Liver (tissue), 9 donors: ENCODE data around the gene DCLRE1A. TPM values are rescaled to one million over a fixed set of nuclear protein-coding genes. Genes with fewer than 3 reads are reported as not detected.

Experiments
- DNase-seq: peaks from one replicate; pipeline ENCODE4 v3.0.0-alpha.2; 2017; ENCODE audit warnings: low spot score
- H3K27ac ChIP-seq, 2 donors: one replicate each; pipeline ENCODE4 v1.7.0; 2013; ENCODE audit warnings: inconsistent platforms in 2 of 2, low read length in 2 of 2, control low read depth in 1 of 2, low read depth in 1 of 2, mild to moderate bottlenecking in 1 of 2
- H3K27me3 ChIP-seq, 4 donors: one replicate each; pipeline versions ENCODE4 v1.6.1 to v1.7.0; 2013; ENCODE audit warnings: low read length in 3 of 4, inconsistent platforms in 1 of 4, mild to moderate bottlenecking in 1 of 4, moderate library complexity in 1 of 4; ENCODE audit not compliant: control insufficient read depth in 4 of 4, insufficient read depth in 4 of 4
- H3K36me3 ChIP-seq, 4 donors: one replicate each; pipeline versions ENCODE4 v1.6.1 to v1.7.0; 2013; ENCODE audit warnings: low read length in 3 of 4, mild to moderate bottlenecking in 3 of 4, low read depth in 1 of 4, moderate library complexity in 1 of 4; ENCODE audit not compliant: control insufficient read depth in 4 of 4, insufficient read depth in 3 of 4
- H3K4me1 ChIP-seq, 4 donors: one replicate each; pipeline versions ENCODE4 v1.6.1 to v1.7.0; 2013; ENCODE audit warnings: low read length in 3 of 4, mild to moderate bottlenecking in 3 of 4, moderate library complexity in 1 of 4; ENCODE audit not compliant: control insufficient read depth in 4 of 4, insufficient read depth in 4 of 4
- H3K4me3 ChIP-seq, 3 donors: one replicate each; pipeline versions ENCODE4 v1.6.1 to v1.7.0; 2013; ENCODE audit warnings: low read length in 3 of 3, control low read depth in 1 of 3, low read depth in 1 of 3, mild to moderate bottlenecking in 1 of 3
- H3K9ac ChIP-seq, 2 donors: one replicate each; pipeline ENCODE4 v1.7.0; 2013; ENCODE audit warnings: low read length in 2 of 2, mild to moderate bottlenecking in 2 of 2, moderate library complexity in 2 of 2, control low read depth in 1 of 2, low read depth in 1 of 2
- H3K9me3 ChIP-seq, 4 donors: one replicate each; pipeline versions ENCODE4 v1.6.1 to v1.7.0; 2013; ENCODE audit warnings: low read length in 3 of 4; ENCODE audit not compliant: control insufficient read depth in 4 of 4
- EGR1 ChIP-seq, 2 donors: IDR thresholded peaks; 2 replicates each; pipeline ENCODE4 v1.6.1; 2016 to 2018; ENCODE audit warnings: antibody characterized with exemption in 2 of 2, low read depth in 2 of 2
- FOXA2 ChIP-seq: IDR thresholded peaks from 2 replicates; pipeline ENCODE4 v1.6.1; 2016; ENCODE audit warnings: antibody characterized with exemption
- GABPA ChIP-seq, 2 donors: IDR thresholded peaks in 1 of 2; conservative IDR thresholded peaks in 1 of 2; 2 replicates each; pipeline ENCODE4 v1.6.1; 2016; ENCODE audit warnings: antibody characterized with exemption in 2 of 2, mild to moderate bottlenecking in 1 of 2, moderate library complexity in 1 of 2
- HNF4A ChIP-seq, 2 donors: conservative IDR thresholded peaks; 2 replicates each; pipeline ENCODE4 v1.6.1; 2016; ENCODE audit warnings: antibody characterized with exemption in 2 of 2, mild to moderate bottlenecking in 2 of 2
- HNF4G ChIP-seq: IDR thresholded peaks from 2 replicates; pipeline ENCODE4 v1.6.1; 2016; ENCODE audit warnings: antibody characterized with exemption
- JUND ChIP-seq, 2 donors: IDR thresholded peaks; 2 replicates each; pipeline ENCODE4 v1.6.1; 2016; ENCODE audit warnings: antibody characterized with exemption in 2 of 2
- NR2F2 ChIP-seq: IDR thresholded peaks from 2 replicates; pipeline ENCODE4 v1.6.1; 2016; ENCODE audit warnings: antibody characterized with exemption
- RXRA ChIP-seq, 2 donors: IDR thresholded peaks; 2 replicates each; pipeline ENCODE4 v1.6.1; 2017 to 2018; ENCODE audit warnings: antibody characterized with exemption in 2 of 2, mild to moderate bottlenecking in 1 of 2
- SP1 ChIP-seq: IDR thresholded peaks from 2 replicates; pipeline ENCODE4 v1.6.1; 2018; ENCODE audit warnings: antibody characterized with exemption, mild to moderate bottlenecking
- TAF1 ChIP-seq: conservative IDR thresholded peaks from 2 replicates; pipeline ENCODE4 v1.6.1; 2016; ENCODE audit warnings: antibody characterized with exemption, mild to moderate bottlenecking
- YY1 ChIP-seq: IDR thresholded peaks from 2 replicates; pipeline ENCODE4 v1.6.1; 2016; ENCODE audit warnings: antibody characterized with exemption, mild to moderate bottlenecking
- WGBS: extraction: QIAGEN DNeasy Blood & Tissue Kit; methylation state at CpG from one replicate; pipeline ENCODE4 v1.1.7; 2013; 5-methylcytosine and 5-hydroxymethylcytosine counted together
- polyA plus RNA-seq, 2 donors: library from polyadenylated mRNA; stranded (reverse) in 1 of 2; unstranded in 1 of 2; fragments of 200-250 nt in 1 of 2; fragments of >200 nt in 1 of 2; fragmentation: Nextera tagmentation in 1 of 2; extraction: Ambion mirVana in 1 of 2; gene quantifications; one replicate each; pipeline versions ENCODE4 v1.2.1 to v1.2.3, GENCODE V29; 2013 to 2015
- total RNA-seq, 2 donors: library from RNA; depleted of rRNA; stranded (reverse); fragments of >200 nt; gene quantifications; one replicate each; pipeline ENCODE4 v1.2.3, GENCODE V29; 2014
- TF ChIP-seq, protein P1 (sequence below): IDR thresholded peaks from 2 replicates; pipeline ENCODE4 v1.6.1; 2016; ENCODE audit warnings: antibody characterized with exemption
- TF ChIP-seq, protein P2 (sequence below): IDR thresholded peaks from 2 replicates; pipeline ENCODE4 v1.6.1; 2016; ENCODE audit warnings: antibody characterized with exemption
- TF ChIP-seq, protein P3 (sequence below): IDR thresholded peaks from 2 replicates; pipeline ENCODE4 v1.6.1; 2016; ENCODE audit warnings: antibody characterized with exemption, mild to moderate bottlenecking
- TF ChIP-seq, protein P4 (sequence below): IDR thresholded peaks from 2 replicates; pipeline ENCODE4 v1.6.1; 2016; ENCODE audit warnings: antibody characterized with exemption
- donor health status: healthy.
- donor health status: healthy.
- donor health status: healthy.
- donor health status: healthy.
- donor health status: healthy.

DCLRE1A gene
- total and polyA plus RNA-seq, 4 donors, result 1.9 to 11.3 (median 6.4) TPM

DNA sequence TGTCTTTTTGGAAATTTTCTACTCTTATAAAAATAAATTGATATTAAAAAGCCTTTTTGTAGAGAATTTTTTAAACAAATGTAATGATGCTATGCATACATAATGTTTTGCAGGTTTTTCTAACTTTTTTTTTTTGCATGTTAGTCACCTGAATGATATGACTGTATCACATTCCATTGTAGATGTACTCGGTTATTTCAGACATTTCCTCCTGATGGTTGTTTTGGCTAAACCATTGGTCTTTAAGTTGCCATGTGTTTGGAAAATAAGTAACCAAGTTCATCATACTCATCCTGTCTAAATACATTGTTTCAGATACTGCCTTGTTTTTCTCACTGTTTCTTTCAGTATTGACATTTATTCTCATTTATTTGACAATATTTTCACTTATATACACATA is 26.4 kb upstream of the DCLRE1A start:
- Histone ChIP-seq H3K4me1 (peaks cover 0 to 2% (median 0%) of the 10 kb centered on the region in 4 donors), H3K27ac (no peak overlapping the region), H3K9me3 (no peaks in the 10 kb centered on the region), H3K9ac (no peak overlapping the region), H3K36me3 (peaks cover 0 to 16% (median 1%) of the 10 kb centered on the region in 4 donors), H3K4me3 (no peak overlapping the region), H3K27me3 (no peaks in the 10 kb centered on the region)
- TF ChIP-seq, protein P1, sequence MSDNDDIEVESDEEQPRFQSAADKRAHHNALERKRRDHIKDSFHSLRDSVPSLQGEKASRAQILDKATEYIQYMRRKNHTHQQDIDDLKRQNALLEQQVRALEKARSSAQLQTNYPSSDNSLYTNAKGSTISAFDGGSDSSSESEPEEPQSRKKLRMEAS, result no peak
- TF ChIP-seq HNF4A (conservative IDR thresholded peaks at IDR 0.05), result no peak
- TF ChIP-seq, protein P2, sequence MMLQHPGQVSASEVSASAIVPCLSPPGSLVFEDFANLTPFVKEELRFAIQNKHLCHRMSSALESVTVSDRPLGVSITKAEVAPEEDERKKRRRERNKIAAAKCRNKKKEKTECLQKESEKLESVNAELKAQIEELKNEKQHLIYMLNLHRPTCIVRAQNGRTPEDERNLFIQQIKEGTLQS, result no peak
- DNase-seq, result no peak
- WGBS, result 96% methylated on average over 1 of the region's 1 CpG

DNA sequence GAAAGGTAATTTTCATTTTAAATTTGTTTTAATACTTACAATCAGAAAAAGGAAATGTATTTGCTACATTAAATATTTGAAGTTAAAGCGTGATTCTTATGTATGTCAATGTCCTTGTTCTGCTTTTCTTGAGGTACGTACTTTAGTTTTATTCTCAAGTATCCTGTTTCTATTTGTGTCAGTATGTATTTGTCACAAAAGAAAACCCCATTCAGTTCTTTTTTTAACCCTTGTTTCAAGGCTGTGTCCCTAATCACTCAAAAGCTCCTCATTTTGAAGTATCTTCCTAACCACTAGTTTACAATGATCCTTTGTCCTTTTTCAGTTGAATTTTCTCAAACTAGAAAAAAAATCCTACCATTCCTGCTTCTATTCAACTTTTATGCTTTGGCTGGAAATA is 25.8 kb upstream of the DCLRE1A start:
- no peaks in the 10 kb centered on the region for H3K9me3 ChIP-seq
- no peak overlapping the region for H3K4me3 ChIP-seq
- no peaks in the 10 kb centered on the region for H3K27me3 ChIP-seq
- no peak for DNase-seq
- H3K27ac ChIP-seq, result no peak overlapping the region
- no peak overlapping the region for H3K9ac ChIP-seq
- 89% methylated on average over 2 of the region's 2 CpGs for WGBS
- TF ChIP-seq EGR1 (IDR thresholded peaks at IDR 0.05; ENCODE audit: low read depth in 2 of 2) (no peak), FOXA2 (no peak), NR2F2 (no peak), TAF1 (no peak)
- TF ChIP-seq, protein P2, result no peak
- TF ChIP-seq, protein P3, sequence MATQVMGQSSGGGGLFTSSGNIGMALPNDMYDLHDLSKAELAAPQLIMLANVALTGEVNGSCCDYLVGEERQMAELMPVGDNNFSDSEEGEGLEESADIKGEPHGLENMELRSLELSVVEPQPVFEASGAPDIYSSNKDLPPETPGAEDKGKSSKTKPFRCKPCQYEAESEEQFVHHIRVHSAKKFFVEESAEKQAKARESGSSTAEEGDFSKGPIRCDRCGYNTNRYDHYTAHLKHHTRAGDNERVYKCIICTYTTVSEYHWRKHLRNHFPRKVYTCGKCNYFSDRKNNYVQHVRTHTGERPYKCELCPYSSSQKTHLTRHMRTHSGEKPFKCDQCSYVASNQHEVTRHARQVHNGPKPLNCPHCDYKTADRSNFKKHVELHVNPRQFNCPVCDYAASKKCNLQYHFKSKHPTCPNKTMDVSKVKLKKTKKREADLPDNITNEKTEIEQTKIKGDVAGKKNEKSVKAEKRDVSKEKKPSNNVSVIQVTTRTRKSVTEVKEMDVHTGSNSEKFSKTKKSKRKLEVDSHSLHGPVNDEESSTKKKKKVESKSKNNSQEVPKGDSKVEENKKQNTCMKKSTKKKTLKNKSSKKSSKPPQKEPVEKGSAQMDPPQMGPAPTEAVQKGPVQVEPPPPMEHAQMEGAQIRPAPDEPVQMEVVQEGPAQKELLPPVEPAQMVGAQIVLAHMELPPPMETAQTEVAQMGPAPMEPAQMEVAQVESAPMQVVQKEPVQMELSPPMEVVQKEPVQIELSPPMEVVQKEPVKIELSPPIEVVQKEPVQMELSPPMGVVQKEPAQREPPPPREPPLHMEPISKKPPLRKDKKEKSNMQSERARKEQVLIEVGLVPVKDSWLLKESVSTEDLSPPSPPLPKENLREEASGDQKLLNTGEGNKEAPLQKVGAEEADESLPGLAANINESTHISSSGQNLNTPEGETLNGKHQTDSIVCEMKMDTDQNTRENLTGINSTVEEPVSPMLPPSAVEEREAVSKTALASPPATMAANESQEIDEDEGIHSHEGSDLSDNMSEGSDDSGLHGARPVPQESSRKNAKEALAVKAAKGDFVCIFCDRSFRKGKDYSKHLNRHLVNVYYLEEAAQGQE, result no peak
- H3K36me3 ChIP-seq, result peaks cover 0 to 16% (median 1%) of the 10 kb centered on the region in 4 donors
- H3K4me1 ChIP-seq, result peaks cover 0 to 2% (median 0%) of the 10 kb centered on the region in 4 donors

DNA sequence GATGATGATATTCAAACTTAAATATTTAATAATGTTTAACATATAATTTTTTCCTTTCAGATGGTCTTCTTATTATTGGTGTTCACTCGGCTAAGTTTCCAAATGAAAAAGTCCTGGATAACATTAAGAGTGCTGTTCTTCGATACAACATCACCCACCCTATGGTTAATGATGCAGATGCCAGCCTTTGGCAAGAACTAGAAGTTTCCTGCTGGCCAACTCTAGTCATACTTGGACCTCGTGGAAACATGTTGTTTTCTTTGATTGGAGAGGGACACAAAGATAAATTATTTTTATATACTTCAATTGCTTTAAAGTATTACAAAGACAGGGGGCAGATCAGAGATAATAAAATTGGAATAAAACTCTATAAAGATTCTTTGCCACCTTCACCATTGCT is 22.6 kb upstream of the DCLRE1A start:
- Histone ChIP-seq H3K4me3 (no peak overlapping the region), H3K27me3 (no peaks in the 10 kb centered on the region), H3K36me3 (peaks cover 0 to 9% (median under 1%) of the 10 kb centered on the region in 4 donors), H3K9ac (no peak overlapping the region), H3K27ac (no peak overlapping the region), H3K9me3 (no peaks in the 10 kb centered on the region), H3K4me1 (peaks cover 0 to 2% (median 0%) of the 10 kb centered on the region in 4 donors)
- WGBS, result 88% methylated on average over 3 of the region's 3 CpGs
- no peak for DNase-seq
- TF ChIP-seq HNF4G (no peak), EGR1 (IDR thresholded peaks at IDR 0.05; ENCODE audit: low read depth in 2 of 2) (no peak), FOXA2 (no peak), HNF4A (conservative IDR thresholded peaks at IDR 0.05) (no peak), SP1 (no peak), NR2F2 (no peak), JUND (IDR thresholded peaks at IDR 0.05) (no peak), TAF1 (no peak), YY1 (no peak), RXRA (IDR thresholded peaks at IDR 0.05) (no peak), GABPA (IDR thresholded peaks at IDR 0.05 in 1 of 2, conservative IDR thresholded peaks at IDR 0.05 in 1 of 2) (no peak)
- TF ChIP-seq, protein P4, sequence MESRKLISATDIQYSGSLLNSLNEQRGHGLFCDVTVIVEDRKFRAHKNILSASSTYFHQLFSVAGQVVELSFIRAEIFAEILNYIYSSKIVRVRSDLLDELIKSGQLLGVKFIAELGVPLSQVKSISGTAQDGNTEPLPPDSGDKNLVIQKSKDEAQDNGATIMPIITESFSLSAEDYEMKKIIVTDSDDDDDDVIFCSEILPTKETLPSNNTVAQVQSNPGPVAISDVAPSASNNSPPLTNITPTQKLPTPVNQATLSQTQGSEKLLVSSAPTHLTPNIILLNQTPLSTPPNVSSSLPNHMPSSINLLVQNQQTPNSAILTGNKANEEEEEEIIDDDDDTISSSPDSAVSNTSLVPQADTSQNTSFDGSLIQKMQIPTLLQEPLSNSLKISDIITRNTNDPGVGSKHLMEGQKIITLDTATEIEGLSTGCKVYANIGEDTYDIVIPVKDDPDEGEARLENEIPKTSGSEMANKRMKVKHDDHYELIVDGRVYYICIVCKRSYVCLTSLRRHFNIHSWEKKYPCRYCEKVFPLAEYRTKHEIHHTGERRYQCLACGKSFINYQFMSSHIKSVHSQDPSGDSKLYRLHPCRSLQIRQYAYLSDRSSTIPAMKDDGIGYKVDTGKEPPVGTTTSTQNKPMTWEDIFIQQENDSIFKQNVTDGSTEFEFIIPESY, result no peak
- TF ChIP-seq, protein P2, result no peak
- TF ChIP-seq, protein P3, result no peak
- TF ChIP-seq, protein P1, result no peak
